K562 (cell line): ENCODE results near the gene CEP19. TPM values are rescaled to one million over a fixed set of nuclear protein-coding genes. Genes with fewer than 3 reads are reported as not detected.

ENCODE experiments used
- ATAC-seq: fragments of 200-7000 bp; cut with Tn5 transposase; 3 replicates; pipeline ENCODE4 v1.9.1; 2020; ENCODE audit warnings: moderate library complexity
- BruUV-seq: library from RNA; stranded (reverse); fragments of 400-500 nt; replicated peaks from 2 replicates; lab custom pipeline; 2021; lab: Mats Ljungman, UMichigan
- CTCF ChIA-PET: fragments of 300-600 bp; formaldehyde crosslinking; extraction: SDS; loops from one replicate; lab custom pipeline; 2021; ENCODE audit warnings: low intra/inter-chr PET ratio; lab: Yijun Ruan, JAX
- POLR2A ChIA-PET: fragments of 300-600, 350-650 bp; sonication (Branson Sonifier 250); formaldehyde crosslinking; extraction: SDS; loops from one replicate; lab custom pipeline; 2021; ENCODE audit warnings: antibody characterized with exemption, inconsistent platforms; lab: Yijun Ruan, JAX
- DNase-seq, 4 experiments: peaks; one replicate each; pipeline versions ENCODE4 v3.0.0 to v3.0.0-alpha.2; 2011 to 2018; ENCODE audit warnings: low spot score in 3 of 4, mixed read lengths in 3 of 4; ENCODE audit errors: extremely low read depth in 1 of 4
- FAIRE-seq: peaks from 2 replicates; lab custom pipeline; 2011; peaks lifted over from hg19 to GRCh38; lab: Jason Lieb, UNC
- H2AFZ ChIP-seq: 2 replicates; pipeline ENCODE4 v1.6.0; 2011; ENCODE audit warnings: low read depth, low read length, control low read depth, inconsistent platforms
- H3K27ac ChIP-seq: fragments of 200-600 bp; 3 replicates; pipeline ENCODE4 v1.8.0; 2011; ENCODE audit warnings: low read depth, mild to moderate bottlenecking, control low read depth, inconsistent platforms, low read length, moderate library complexity, mixed read lengths; ENCODE audit errors: extremely low read depth
- H3K27me3 ChIP-seq, 2 experiments: fragments of 300-600 bp in 1 of 2; 2 replicates in 1 of 2; 3 replicates in 1 of 2; pipeline versions ENCODE4 v1.6.0 to v1.8.0; 2011; ENCODE audit warnings: inconsistent platforms in 2 of 2, low read length in 2 of 2, mild to moderate bottlenecking in 1 of 2, mixed read lengths in 1 of 2, moderate library complexity in 1 of 2; ENCODE audit not compliant: control insufficient read depth in 2 of 2, insufficient read depth in 2 of 2
- H3K36me3 ChIP-seq: fragments of 300-600 bp; 3 replicates; pipeline ENCODE4 v1.8.0; 2011; ENCODE audit warnings: mild to moderate bottlenecking, low read length, inconsistent platforms; ENCODE audit not compliant: control insufficient read depth, insufficient read depth
- H3K4me1 ChIP-seq, 2 experiments: fragments of 200-600 bp in 1 of 2; replicated peaks in 1 of 2; 2 replicates in 1 of 2; 3 replicates in 1 of 2; pipeline versions ENCODE4 v1.5.1 to v1.8.0; 2011; ENCODE audit warnings: inconsistent platforms in 2 of 2, low read length in 2 of 2, mild to moderate bottlenecking in 1 of 2, mixed read lengths in 1 of 2, moderate library complexity in 1 of 2; ENCODE audit not compliant: control insufficient read depth in 2 of 2, insufficient read depth in 2 of 2
- H3K4me2 ChIP-seq: 2 replicates; pipeline ENCODE4 v1.6.1; 2011; ENCODE audit warnings: low read length, control low read depth, inconsistent platforms, mixed read lengths; ENCODE audit not compliant: insufficient read depth
- H3K4me3 ChIP-seq: fragments of 200-600 bp; sonication (generic), shearing (Covaris generic); 2 replicates; pipeline ENCODE4 v1.5.1; 2016; ENCODE audit warnings: control low read depth, inconsistent platforms
- H3K79me2 ChIP-seq: fragments of 200-600 bp; 3 replicates; pipeline ENCODE4 v1.8.0; 2011; ENCODE audit warnings: low read length, inconsistent platforms; ENCODE audit not compliant: control insufficient read depth, insufficient read depth
- H3K9ac ChIP-seq, 2 experiments: 2 replicates each; pipeline versions ENCODE4 v1.6.0 to v1.6.1; 2011; ENCODE audit warnings: low read depth in 2 of 2, low read length in 2 of 2, control low read depth in 1 of 2, inconsistent platforms in 1 of 2, mild to moderate bottlenecking in 1 of 2, mixed read lengths in 1 of 2; ENCODE audit not compliant: insufficient read depth in 1 of 2
- H3K9me1 ChIP-seq: one replicate; pipeline ENCODE4 v1.6.0; 2011; ENCODE audit warnings: inconsistent platforms, mild to moderate bottlenecking, low read length, moderate library complexity; ENCODE audit not compliant: control insufficient read depth, insufficient read depth
- H3K9me3 ChIP-seq: replicated peaks from 2 replicates; pipeline ENCODE4 v1.5.1; 2011; ENCODE audit warnings: low read depth, low read length, inconsistent platforms; ENCODE audit not compliant: control insufficient read depth, insufficient read depth
- H4K20me1 ChIP-seq: replicated peaks from 2 replicates; pipeline ENCODE4 v1.6.1; 2011; ENCODE audit warnings: low read length, inconsistent platforms, mixed read lengths; ENCODE audit not compliant: control insufficient read depth, insufficient read depth
- BDP1 ChIP-seq: IDR thresholded peaks from 3 replicates; pipeline ENCODE4 v1.6.1; 2011; ENCODE audit not compliant: insufficient read length, insufficient read depth
- DLX4 ChIP-seq: fragments of 250-450 bp; sonication (Bioruptor Pico); IDR thresholded peaks from 2 replicates; pipeline ENCODE4 v1.6.1; 2021; ENCODE audit warnings: mild to moderate bottlenecking
- FOXA3 ChIP-seq, 2 experiments: fragments of 450-650 bp in 1 of 2; sonication (generic) in 1 of 2; formaldehyde crosslinking; IDR thresholded peaks in 1 of 2; conservative IDR thresholded peaks in 1 of 2; 2 replicates each; pipeline versions ENCODE4 v1.4.0 to v1.8.0; 2020 to 2022; ENCODE audit warnings: mild to moderate bottlenecking in 2 of 2, missing genetic modification reagents in 1 of 2
- HDAC8 ChIP-seq: fragments of 450-650 bp; IDR thresholded peaks from 2 replicates; pipeline ENCODE4 v1.6.1; 2016; ENCODE audit warnings: mild to moderate bottlenecking, missing genetic modification characterization, moderate library complexity, missing compliant biosample characterization
- MBD2 ChIP-seq: sonication (generic); IDR thresholded peaks from 2 replicates; pipeline ENCODE4 v1.6.1; 2016; ENCODE audit warnings: low read depth, borderline replicate concordance
- NFIX ChIP-seq: fragments of 250-450 bp; sonication (Bioruptor Pico); IDR thresholded peaks from 2 replicates; pipeline ENCODE4 v1.4.0; 2020; ENCODE audit warnings: low read depth, mild to moderate bottlenecking, moderate library complexity
- TSHZ1 ChIP-seq: fragments of 250-450 bp; sonication (Bioruptor Pico); IDR thresholded peaks from 2 replicates; pipeline ENCODE4 v1.4.0; 2020; ENCODE audit warnings: mild to moderate bottlenecking, moderate library complexity
- ZBTB11 ChIP-seq, 3 experiments: fragments of 200-800 bp in 1 of 3; fragments of 250-450 bp in 1 of 3; fragments of 450-650 bp in 1 of 3; sonication (Bioruptor Pico) in 1 of 3; sonication (Bioruptor generic) in 1 of 3; formaldehyde crosslinking in 1 of 3; IDR thresholded peaks; 2 replicates each; pipeline versions ENCODE4 v1.6.1 to v1.8.0; 2016 to 2022; ENCODE audit warnings: mild to moderate bottlenecking in 2 of 3, missing genetic modification characterization in 2 of 3, missing compliant biosample characterization in 1 of 3, moderate library complexity in 1 of 3
- ZBTB9 ChIP-seq: fragments of 450-650 bp; formaldehyde crosslinking; IDR thresholded peaks from 2 replicates; pipeline ENCODE4 v1.4.0; 2020; ENCODE audit warnings: mild to moderate bottlenecking, moderate library complexity
- ZNF511 ChIP-seq: sonication (generic); formaldehyde crosslinking; IDR thresholded peaks from 2 replicates; pipeline ENCODE4 v1.8.0; 2022; ENCODE audit warnings: mild to moderate bottlenecking, missing genetic modification reagents
- WGBS: fragments of 100-300 bp; shearing (Covaris generic); methylation state at CpG from one replicate; pipeline ENCODE4 v1.1.6; 2016; ENCODE audit warnings: low coverage, mixed read lengths; ENCODE audit not compliant: insufficient coverage; ENCODE audit errors: missing lambda C conversion rate; 5-methylcytosine and 5-hydroxymethylcytosine counted together
- in situ Hi-C: fragments of 300-500 bp; cut with MboI; formaldehyde crosslinking; loops from 4 replicates; pipeline ENCODE4 v1.15.0; 2018; ENCODE audit warnings: inconsistent platforms, mixed read lengths
- intact Hi-C: fragments of 100-400 bp; cut with micrococcal nuclease; formaldehyde crosslinking; loops from 2 replicates; pipeline ENCODE4 v1.14.2; 2022
- polyA plus RNA-seq, 8 experiments: library from polyadenylated mRNA; depleted of rRNA in 4 of 8; stranded (reverse) in 5 of 8; unstranded in 3 of 8; fragments of >200 nt; fragmentation: Nextera tagmentation in 2 of 8; fragmentation: Illumina TruSeq in 1 of 8; extraction: Ambion mirVana in 2 of 8; extraction: Trizol in 1 of 8; gene quantifications; 2 replicates each; pipeline versions ENCODE4 v1.2.1 to v1.2.3, GENCODE V29; 2011 to 2014; ENCODE audit warnings: inconsistent platforms in 1 of 8, missing spikeins in 1 of 8
- total RNA-seq, 7 experiments: library from RNA; depleted of rRNA in 6 of 7; stranded (reverse); fragments of >200 nt in 6 of 7; fragmentation: Illumina TruSeq in 2 of 7; extraction: Trizol in 2 of 7; gene quantifications; 2 replicates each; pipeline versions ENCODE4 v1.2.1 to v1.2.3, GENCODE V29; 2011 to 2021; ENCODE audit warnings: low replicate concordance in 1 of 7

The CEP19 gene
- total and polyA plus RNA-seq, 9 of the 15 experiments (the other 6 are each of a cell fraction or from before 2014, with no cell fraction given), result 2.5 to 4.5 (median 3.7) TPM

- no peaks in the 10 kb centered on the region for H3K79me2 ChIP-seq
- peak overlapping the region in 1 of 2 experiments; percentile 51; a peak in 1 of 4 replicates for H3K9ac ChIP-seq
- H2AFZ ChIP-seq, result no peak overlapping the region
- no peaks in the 10 kb centered on the region for H3K27me3 ChIP-seq
- intact Hi-C loops (no loop called here), in situ Hi-C loops (no loop called here)
- DNase-seq (no peak), ATAC-seq (no peak), FAIRE-seq (no peak)
- WGBS, result 11% methylated on average over 1 of the region's 1 CpG
- no peaks in the 10 kb centered on the region for H3K9me3 ChIP-seq
- no peaks in the 10 kb centered on the region for H3K9me1 ChIP-seq
- ChIA-PET POLR2A (interaction anchor here (0.6 to 1.7 kb wide), 7 partner anchors 10 to 340 kb away, joined by 3 to 4 read pairs (median 4); partner anchors contain the start of gene PAK2), CTCF (no interaction called here)
- no peaks in the 10 kb centered on the region for H3K36me3 ChIP-seq
- BruUV-seq, result no TSS peak
- no peak overlapping the region for H3K4me2 ChIP-seq
- no peak for TF ChIP-seq BDP1
- no peak for TF ChIP-seq ZBTB9 (CRISPR knock-in tag)
- no peak for TF ChIP-seq DLX4
- no peak for TF ChIP-seq ZBTB11 (CRISPR knock-in tag; IDR thresholded peaks at IDR 0.05)
- TF ChIP-seq TSHZ1, result no peak
- TF ChIP-seq MBD2, result no peak
- TF ChIP-seq HDAC8 (tag), result no peak
- no peak for TF ChIP-seq ZNF511
- TF ChIP-seq FOXA3 (CRISPR knock-in tag; conservative IDR thresholded peaks at IDR 0.05 in 1 of 2, IDR thresholded peaks at IDR 0.05 in 1 of 2), result no peak
- TF ChIP-seq NFIX, result no peak
- H3K4me3 ChIP-seq, result no peak overlapping the region
- no peak overlapping the region for H3K27ac ChIP-seq
- peaks cover 5 to 10% of the 10 kb centered on the region in 2 experiments; a peak in 1 of 5 replicates for H3K4me1 ChIP-seq
- H4K20me1 ChIP-seq, result no peaks in the 10 kb centered on the region
These were observed 34.7 kb downstream of the CEP19 start for GRCh38 chr3:196677353-196677752.
